ENCODE results near the gene MSLN. TPM values are rescaled to one million over a fixed set of nuclear protein-coding genes. Genes with fewer than 3 reads are reported as not detected.

Gene MSLN
- total RNA-seq, 3 donors from 2014 or later (not counting 1 experiment from before 2014, with no cell fraction given), result not detected

- no peaks in the 10 kb centered on the region for H3K36me3 Mint-ChIP-seq
- ATAC-seq (no peak), DNase-seq (no peak)
- H3K9me3 ChIP-seq (ENCODE audit: control insufficient read depth, insufficient read depth, low read length), result no peaks in the 10 kb centered on the region
- H3K27ac Mint-ChIP-seq, result no peak overlapping the region
- H3K4me1 ChIP-seq (ENCODE audit: control insufficient read depth, insufficient read depth, low read length), result peaks cover 6% of the 10 kb centered on the region
- H3K27ac ChIP-seq (ENCODE audit: low read length), result no peak overlapping the region
- H3K36me3 ChIP-seq (ENCODE audit: control insufficient read depth, insufficient read depth, low read length), result no peaks in the 10 kb centered on the region
- peaks cover 0 to 3% of the 10 kb centered on the region in 2 donors for H3K27me3 Mint-ChIP-seq (ENCODE audit: low read depth in 2 of 2)
- no peak overlapping the region for H3K4me3 Mint-ChIP-seq
- intact Hi-C loops (cut with micrococcal nuclease), result no loop called here
- H3K4me1 Mint-ChIP-seq, result no peaks in the 10 kb centered on the region
- H3K4me3 ChIP-seq (ENCODE audit: low read length), result no peak overlapping the region
- peaks cover 13% of the 10 kb centered on the region for H3K27me3 ChIP-seq (ENCODE audit: control insufficient read depth, insufficient read depth, low read length)
- H3K9me3 Mint-ChIP-seq, result no peaks in the 10 kb centered on the region
- WGBS (ENCODE audit: insufficient coverage), result 68% methylated on average over 22 of the region's 22 CpGs
- no peak for TF ChIP-seq CTCF (IDR thresholded peaks at IDR 0.05)
These were observed 41.2 kb downstream of the MSLN start for GRCh38 chr16:801584-802363.

GRCh38 chr16:802461-802860 lies 41.9 kb downstream of the MSLN start:
- Mint-ChIP-seq H3K27me3 (ENCODE audit: low read depth in 2 of 2) (peaks cover 0 to 3% of the 10 kb centered on the region in 2 donors), H3K9me3 (no peaks in the 10 kb centered on the region), H3K27ac (no peak overlapping the region), H3K4me3 (no peak overlapping the region), H3K36me3 (no peaks in the 10 kb centered on the region), H3K4me1 (no peaks in the 10 kb centered on the region)
- H3K9me3 ChIP-seq (ENCODE audit: control insufficient read depth, insufficient read depth, low read length), result no peaks in the 10 kb centered on the region
- no peak overlapping the region for H3K27ac ChIP-seq (ENCODE audit: low read length)
- H3K4me3 ChIP-seq (ENCODE audit: low read length), result no peak overlapping the region
- no peak for DNase-seq
- intact Hi-C loops (cut with micrococcal nuclease), result no loop called here
- no peaks in the 10 kb centered on the region for H3K36me3 ChIP-seq (ENCODE audit: control insufficient read depth, insufficient read depth, low read length)
- peaks cover 13% of the 10 kb centered on the region for H3K27me3 ChIP-seq (ENCODE audit: control insufficient read depth, insufficient read depth, low read length)
- H3K4me1 ChIP-seq (ENCODE audit: control insufficient read depth, insufficient read depth, low read length), result peaks cover 10% of the 10 kb centered on the region
- TF ChIP-seq CTCF (IDR thresholded peaks at IDR 0.05), result no peak
- 72% methylated on average over 7 of the region's 7 CpGs for WGBS (ENCODE audit: insufficient coverage)
- no peak for ATAC-seq

GRCh38 chr16:802914-803753 lies 42.6 kb downstream of the MSLN start:
- intact Hi-C loops (cut with micrococcal nuclease), result no loop called here
- peaks cover 6% of the 10 kb centered on the region in 2 donors for H3K4me1 Mint-ChIP-seq
- H3K9me3 Mint-ChIP-seq, result no peaks in the 10 kb centered on the region
- Histone ChIP-seq H3K27me3 (ENCODE audit: control insufficient read depth, insufficient read depth, low read length) (peaks cover 13% of the 10 kb centered on the region), H3K27ac (ENCODE audit: low read length) (no peak overlapping the region), H3K36me3 (ENCODE audit: control insufficient read depth, insufficient read depth, low read length) (no peaks in the 10 kb centered on the region), H3K4me3 (ENCODE audit: low read length) (no peak overlapping the region), H3K4me1 (ENCODE audit: control insufficient read depth, insufficient read depth, low read length) (peaks cover 15% of the 10 kb centered on the region), H3K9me3 (ENCODE audit: control insufficient read depth, insufficient read depth, low read length) (no peaks in the 10 kb centered on the region)
- no peak for TF ChIP-seq CTCF (IDR thresholded peaks at IDR 0.05)
- no peak overlapping the region for H3K27ac Mint-ChIP-seq
- no peaks in the 10 kb centered on the region for H3K36me3 Mint-ChIP-seq
- 86% methylated on average over 33 of the region's 33 CpGs for WGBS (ENCODE audit: insufficient coverage)
- ATAC-seq (no peak), DNase-seq (no peak)
- no peaks in the 10 kb centered on the region for H3K27me3 Mint-ChIP-seq (ENCODE audit: low read depth in 2 of 2)
- no peak overlapping the region for H3K4me3 Mint-ChIP-seq
